Measurements from ENCODE around the gene CSH1.
"Not testable (repeated sequence)": the region's sequence is repeated elsewhere in the genome, so short reads cannot be mapped to it uniquely, and the experiment has no call there.

CSH1 gene

DNA sequence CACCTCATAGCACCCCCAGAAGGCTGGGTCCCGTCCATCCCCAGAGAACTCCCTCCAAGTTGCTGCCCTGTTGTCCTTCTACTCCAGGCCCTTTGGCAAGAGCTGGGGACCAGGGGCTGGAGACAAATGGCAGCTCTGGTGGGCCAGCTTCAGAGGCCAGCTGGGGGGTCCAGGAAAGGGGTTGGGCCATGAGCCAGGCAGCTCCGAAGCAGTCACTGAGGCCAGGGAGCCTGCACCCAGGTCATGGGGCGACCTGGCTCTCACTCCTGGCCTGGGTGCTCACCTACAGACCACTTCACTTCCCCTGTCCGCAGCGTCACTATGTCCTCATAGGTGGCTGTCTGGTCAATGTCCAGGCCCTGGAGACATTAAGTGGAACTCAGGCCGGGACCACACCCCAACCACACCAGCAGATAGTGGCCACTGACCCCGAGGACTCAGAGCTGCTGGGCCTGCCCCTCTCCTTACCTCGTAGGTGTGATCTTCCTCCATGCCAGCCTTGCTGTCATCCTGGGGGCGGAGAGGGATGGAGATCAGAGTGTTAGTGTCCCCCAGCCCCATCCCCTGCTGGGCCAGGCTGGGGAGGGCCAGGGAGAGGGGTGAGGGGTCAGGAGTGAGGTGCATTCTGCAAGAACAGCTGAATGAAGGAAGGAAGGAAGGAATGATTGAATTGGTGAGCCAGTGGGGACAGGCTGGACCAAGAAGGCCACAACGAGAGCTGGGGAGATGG lies 32.8 kb upstream of the CSH1 start:
- DNase-seq (ENCODE audit: low read depth): no peak

DNA sequence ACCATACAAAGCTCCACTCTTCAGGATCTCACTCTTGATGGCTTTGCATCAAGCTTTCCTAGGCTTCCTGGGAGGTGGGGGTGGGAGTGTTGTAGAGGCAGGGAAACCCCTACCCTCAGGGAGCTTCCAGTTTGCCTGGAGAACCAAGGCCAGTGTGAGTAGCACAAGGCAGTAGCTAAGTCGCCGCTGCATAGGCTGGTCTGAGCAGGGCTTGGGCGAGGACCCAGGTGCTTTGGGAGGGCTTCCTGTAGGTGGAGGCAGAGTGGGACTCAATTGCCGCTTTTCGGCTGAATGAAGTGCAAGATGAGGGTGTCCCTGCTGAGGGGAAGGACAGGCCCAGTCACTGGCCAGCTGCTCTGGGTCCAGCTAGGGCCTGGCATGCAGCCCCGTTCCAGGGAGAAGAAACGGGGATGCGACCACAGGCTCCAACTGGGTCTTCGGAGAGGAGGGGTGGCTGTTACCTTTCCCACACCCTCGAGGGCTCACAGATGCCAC lies 31.8 kb upstream of the CSH1 start:
- no peak for DNase-seq (ENCODE audit: low read depth)

DNA sequence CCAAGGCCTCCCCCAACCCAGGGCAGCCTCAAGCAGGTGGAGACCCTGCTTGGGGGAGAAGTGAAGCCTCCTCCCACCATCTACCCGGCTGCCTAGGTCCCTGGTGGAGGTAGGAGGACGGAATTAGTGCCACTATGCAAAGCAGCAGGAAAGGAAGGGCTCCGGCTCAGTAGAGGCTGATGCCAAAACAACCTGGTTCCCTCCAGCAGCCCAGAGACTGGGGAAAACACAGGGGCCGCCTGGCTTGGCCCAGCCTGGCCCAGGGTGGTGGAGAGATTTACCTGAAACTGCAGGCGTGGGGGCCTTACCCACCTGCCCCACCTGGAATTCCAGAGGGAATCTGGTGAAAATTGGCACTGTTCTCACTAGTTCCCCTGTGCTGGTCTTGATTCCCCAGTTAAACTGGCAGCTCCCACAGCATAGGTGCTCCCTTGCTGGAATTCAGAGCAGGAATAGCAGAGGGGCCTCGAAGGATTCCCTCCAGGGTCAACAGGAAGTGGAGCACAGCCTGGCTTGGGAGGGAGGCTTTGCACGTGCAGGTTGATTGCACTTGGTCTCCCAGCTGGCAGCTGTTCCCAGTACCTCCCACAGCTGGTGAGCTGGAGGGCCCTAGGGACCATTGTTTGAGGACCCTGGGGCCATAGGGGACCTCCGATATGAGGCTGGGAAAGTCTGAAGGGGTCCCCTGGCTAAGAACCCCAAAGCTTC lies 31.2 kb upstream of the CSH1 start:
- DNase-seq (ENCODE audit: low read depth): no peak

DNA sequence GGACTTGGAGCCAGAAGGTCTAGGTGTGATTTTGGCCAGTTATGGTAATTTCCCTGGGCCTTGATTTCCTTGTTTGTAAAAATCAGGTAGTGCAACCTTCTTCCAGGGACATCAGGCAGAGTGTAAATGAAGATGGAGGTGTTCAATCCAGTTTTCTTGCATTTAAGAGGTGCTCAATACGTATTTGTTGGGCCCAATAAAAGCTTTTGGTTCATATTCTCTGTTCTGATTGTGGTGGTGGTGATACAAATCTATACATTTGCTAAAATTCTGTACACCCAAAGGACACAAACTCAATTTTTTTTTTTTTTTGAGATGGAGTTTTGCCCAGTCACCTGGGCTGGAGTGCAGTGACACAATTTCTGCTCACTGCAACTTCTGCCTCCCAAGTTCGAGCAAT lies 29.8 kb upstream of the CSH1 start:
- DNase-seq (ENCODE audit: low read depth): no peak

DNA sequence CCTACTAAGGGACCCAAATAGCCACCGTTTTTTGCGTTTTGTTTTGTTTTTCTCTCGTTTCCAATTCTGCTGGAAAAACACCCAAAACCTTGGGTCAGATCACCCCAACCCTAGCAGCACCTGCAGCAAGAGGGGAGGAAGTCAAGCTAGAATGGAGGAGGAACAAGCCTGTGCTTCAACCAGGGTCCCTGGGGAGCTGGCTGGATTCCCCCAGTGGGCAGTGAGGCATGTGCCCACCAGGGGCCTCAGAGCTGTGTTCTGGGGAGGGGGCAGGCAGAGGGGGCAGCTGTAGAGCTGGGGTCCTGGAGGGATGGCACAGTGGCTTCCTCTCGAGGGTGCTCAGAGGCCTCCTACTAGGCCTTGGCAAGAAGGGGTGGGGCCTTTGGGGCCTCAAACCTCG lies 29.2 kb upstream of the CSH1 start:
- no peak for DNase-seq (ENCODE audit: low read depth)

DNA sequence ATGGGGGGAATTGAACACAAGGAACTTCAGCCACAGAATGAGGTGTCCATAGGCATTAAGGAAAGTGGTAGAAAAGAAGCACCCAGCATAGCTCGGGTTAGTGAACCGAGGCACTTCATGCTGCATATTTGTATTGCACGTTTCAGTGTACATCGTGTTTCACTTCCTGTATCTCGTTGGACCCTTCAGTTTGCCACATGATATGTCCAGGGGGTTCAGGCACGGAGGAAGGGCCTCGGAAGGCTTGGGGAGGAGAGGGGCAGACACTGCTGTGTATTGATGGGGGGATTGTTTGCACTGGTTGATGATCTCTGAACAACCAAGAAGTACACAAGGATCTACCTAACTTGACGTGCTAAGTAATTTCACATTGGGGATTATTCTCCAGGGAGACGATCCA lies 26.0 kb upstream of the CSH1 start:
- DNase-seq (ENCODE audit: low read depth): not testable (repeated sequence)

DNA sequence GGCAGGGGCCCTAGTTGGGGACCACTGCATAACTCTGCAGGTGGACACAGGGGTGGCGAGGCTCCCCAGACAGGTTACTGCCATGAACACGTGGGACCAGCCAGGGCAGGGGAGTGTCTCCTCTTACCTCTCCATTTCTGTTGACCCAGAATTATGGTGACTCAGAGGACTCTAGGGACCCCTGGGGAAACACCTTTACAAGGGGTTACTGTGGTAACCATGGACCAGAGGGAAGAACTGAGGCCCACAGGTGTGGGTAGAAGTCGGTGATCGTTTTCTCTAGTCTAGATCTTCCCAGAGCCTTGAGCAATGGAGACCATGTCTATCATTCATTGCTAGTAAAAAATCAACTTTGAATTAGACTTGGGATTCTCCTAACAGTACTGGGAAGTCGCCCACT lies 24.4 kb upstream of the CSH1 start:
- DNase-seq (ENCODE audit: low read depth): not testable (repeated sequence)

DNA sequence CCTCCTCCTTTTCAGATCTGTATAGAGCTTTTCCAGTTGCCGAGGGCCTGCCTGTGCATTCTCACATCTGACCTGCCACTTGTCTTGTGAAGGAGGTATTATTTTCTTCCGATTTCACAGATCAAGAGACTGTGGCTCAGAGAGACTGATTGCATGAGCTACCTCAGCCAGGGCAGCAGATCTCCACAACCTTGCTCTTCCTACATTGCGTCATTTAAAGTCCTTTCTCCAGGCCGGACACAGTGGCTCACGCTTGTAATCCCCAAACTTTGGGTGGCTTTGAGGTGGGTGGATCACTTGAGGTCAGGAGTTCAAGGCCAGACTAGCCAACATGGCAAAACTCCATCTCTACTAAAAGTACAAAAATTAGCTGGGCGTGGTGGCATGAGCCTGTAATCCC lies 23.7 kb upstream of the CSH1 start:
- DNase-seq (ENCODE audit: low read depth): not testable (repeated sequence)

DNA sequence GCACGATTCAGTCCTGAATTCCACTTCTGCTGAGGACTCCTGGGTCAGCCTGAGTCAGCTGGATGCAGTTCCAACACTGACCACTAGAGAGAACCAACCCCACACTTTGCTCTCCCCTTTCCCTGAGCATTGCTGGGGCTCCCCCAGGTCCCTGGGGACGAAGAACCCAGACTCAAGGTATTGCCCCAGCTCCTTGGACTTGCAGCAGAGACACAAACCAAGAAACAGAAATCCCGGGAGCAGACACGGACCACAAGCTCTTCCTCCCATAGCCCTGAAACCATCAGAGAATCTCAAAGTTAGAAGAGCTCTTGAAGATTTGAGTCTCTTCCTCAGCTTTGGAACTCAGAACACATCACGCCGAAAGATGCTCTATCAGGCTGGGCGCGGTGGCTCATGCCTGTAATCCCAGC lies 22.9 kb upstream of the CSH1 start:
- peak; percentile 72 for DNase-seq (ENCODE audit: low read depth)

DNA sequence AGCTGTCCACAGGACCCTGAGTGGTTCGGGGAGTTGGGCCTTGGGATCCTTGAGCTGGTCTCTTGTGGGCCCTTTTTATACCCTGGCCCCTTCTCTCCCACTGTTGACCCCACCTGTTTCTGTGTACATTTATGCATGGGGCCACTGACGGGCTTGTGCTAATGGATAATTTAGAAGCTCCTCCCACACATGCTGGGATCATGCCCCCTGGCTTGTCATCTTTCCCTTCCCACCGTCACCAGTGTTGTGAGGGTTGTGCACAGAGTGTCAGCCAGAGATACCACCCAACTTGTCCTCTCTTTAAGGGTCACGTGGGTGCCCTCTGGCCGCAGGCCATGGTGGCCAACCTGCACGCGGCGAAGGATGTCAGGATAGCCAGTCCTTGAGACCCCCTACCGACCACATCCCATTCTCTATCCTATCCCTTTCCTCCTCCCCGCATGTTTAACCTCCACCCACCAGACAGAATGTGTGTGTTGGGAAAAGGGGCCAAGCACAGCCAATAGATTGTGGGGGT lies 22.5 kb upstream of the CSH1 start, which contains the start of gene GH1:
TSS of gene GH1 (minus strand) at position 51 of the 517 bp plus-strand sequence. CDS start 63 bp downstream, outside the sequence.
- DNase-seq (ENCODE audit: low read depth): not testable (repeated sequence)

DNA sequence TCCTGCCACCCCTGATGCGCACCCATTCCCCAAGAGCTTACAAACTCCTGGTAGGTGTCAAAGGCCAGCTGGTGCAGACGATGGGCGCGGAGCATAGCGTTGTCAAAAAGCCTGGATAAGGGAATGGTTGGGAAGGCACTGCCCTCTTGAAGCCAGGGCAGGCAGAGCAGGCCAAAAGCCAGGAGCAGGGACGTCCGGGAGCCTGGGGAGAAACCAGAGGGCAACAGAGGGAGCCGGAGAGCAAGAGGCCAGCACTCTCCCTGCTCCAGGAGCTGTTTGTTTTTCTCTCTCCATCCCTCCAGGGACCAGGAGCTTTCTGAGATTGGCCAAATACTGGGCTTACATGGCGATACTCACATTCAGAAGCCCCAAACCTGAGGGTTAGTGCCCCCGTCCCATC lies 21.9 kb upstream of the CSH1 start:
- DNase-seq (ENCODE audit: low read depth): no peak

DNA sequence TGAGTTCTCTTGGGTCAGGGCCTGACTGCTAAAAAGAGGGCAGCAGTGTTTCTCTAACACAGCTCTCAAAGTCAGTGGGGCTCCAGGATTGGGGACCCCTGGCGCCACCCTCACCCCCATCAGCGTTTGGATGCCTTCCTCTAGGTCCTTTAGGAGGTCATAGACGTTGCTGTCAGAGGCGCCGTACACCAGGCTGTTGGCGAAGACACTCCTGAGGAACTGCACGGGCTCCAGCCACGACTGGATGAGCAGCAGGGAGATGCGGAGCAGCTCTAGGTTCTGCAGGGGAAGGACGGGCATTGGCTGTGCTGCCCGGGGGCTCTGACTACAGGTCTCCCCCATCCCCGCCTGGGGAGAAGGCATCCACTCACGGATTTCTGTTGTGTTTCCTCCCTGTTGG lies 21.3 kb upstream of the CSH1 start:
- no peak for DNase-seq (ENCODE audit: low read depth)

DNA sequence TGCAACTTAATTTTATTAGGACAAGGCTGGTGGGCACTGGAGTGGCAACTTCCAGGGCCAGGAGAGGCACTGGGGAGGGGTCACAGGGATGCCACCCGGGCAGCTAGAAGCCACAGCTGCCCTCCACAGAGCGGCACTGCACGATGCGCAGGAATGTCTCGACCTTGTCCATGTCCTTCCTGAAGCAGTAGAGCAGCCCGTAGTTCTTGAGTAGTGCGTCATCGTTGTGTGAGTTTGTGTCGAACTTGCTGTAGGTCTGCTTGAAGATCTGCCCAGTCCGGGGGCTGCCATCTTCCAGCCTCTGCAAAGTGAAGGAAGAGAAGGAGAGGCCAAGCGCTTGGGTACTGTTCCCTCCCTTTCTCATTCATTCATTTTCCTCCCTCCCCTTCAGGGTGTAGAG lies 20.8 kb upstream of the CSH1 start:
- not testable (repeated sequence) for DNase-seq (ENCODE audit: low read depth)

DNA sequence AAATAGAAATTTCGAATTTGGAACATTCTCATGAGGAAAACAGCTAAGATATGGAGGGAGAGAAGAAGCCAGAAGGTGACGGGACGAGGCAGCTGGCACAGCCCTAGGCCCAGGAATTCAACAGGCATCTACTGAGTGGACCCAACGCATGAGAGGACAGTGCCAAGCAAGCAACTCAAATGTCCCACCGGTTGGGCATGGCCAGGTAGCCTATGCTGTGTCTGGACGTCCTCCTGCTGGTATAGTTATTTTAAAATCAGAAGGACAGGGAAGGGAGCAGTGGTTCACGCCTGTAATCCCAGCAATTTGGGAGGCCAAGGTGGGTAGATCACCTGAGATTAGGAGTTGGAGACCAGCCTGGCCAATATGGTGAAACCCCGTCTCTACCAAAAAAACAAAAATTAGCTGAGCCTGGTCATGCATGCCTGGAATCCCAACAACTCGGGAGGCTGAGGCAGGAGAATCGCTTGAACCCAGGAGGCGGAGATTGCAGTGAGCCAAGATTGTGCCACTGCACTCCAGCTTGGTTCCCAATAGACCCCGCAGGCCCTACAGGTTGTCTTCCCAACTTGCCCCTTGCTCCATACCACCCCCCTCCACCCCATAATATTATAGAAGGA lies 20.3 kb upstream of the CSH1 start:
- no peak for DNase-seq (ENCODE audit: low read depth)

DNA sequence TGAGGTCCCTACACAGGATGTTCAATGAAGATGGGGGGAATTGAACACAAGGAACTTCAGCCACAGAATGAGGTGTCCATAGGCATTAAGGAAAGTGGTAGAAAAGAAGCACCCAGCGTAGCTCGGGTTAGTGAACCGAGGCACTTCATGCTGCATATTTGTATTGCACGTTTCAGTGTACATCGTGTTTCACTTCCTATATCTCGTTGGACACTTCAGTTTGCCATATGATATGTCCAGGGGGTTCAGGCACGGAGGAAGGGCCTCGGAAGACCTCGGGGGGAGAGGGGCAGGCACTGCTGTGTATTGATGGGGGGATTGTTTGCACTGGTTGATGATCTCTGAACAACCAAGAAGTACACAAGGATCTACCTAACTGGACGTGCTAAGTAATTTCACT lies 19.4 kb upstream of the CSH1 start:
- DNase-seq (ENCODE audit: low read depth): not testable (repeated sequence)

DNA sequence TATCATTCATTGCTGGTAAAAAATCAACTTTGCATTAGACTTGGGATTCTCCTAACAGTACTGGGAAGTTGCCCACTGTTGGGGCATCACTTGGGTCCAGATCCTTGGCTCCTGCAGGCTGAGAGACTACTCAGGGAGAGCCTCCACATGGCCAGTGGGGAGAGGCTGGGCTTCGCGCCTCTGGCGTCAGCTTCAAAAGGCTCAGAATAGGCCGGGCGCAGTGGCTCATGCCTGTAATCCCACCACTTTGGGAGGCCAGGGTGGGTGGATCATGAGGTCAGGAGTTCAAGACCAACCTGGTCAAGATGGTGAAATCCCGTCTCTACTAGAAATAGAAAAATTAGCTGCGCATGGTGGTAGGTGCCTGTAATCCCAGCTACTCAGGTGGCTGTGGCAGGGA lies 18.1 kb upstream of the CSH1 start:
- no peak for DNase-seq (ENCODE audit: low read depth)

DNA sequence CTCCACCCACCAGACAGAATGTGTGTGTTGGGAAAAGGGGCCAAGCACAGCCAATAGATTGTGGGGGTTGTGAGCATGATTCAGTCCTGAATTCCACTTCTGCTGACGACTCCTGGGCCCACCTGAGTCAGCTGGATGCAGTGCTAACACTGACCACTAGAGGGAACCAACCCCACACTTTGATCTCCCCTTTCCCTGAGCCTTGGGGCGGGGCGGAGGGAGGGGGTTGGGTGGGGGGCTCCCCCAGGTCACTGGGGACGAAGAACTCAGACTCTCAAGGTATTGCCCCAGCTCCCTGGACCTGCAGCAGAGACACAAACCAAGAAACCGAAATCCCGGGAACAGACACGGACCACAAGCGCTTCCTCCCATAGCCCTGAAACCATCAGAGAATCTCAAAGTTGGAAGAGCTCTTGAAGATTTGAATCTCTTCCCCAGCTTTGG lies 15.3 kb upstream of the CSH1 start:
- DNase-seq (ENCODE audit: low read depth): peak; percentile 54

DNA sequence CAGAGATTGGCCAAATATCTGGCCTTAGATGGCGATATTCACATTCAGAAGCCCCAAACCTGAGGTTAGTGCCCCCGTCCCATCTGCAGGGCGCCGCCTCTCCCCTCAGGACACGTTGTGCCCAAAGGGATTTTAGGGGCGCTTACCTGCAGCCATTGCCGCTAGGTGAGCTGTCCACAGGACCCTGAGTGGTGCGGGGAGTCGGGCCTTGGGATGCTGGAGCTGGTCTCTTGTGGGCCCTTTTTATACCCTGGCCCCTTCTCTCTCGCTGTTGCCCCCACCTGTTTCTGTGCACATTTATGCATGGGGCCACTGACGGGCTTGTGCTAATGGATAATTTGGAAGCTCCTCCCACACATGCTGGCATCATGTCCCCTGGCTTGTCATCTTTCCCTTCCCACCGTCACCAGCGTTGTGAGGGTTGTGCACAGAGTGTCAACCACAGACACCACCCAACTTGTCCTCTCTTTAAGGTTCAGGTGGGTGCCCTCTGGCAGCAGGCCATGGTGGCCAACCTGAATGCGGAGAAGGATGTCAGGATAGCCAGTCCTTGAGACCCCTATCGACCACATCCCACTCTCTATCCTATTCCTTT lies 14.8 kb upstream of the CSH1 start, which contains the start of gene CSHL1:
TSS of gene CSHL1 (minus strand) at position 218 of the 595 bp plus-strand sequence. CDS start at position 156, 62 bp downstream.
- no peak for DNase-seq (ENCODE audit: low read depth)

DNA sequence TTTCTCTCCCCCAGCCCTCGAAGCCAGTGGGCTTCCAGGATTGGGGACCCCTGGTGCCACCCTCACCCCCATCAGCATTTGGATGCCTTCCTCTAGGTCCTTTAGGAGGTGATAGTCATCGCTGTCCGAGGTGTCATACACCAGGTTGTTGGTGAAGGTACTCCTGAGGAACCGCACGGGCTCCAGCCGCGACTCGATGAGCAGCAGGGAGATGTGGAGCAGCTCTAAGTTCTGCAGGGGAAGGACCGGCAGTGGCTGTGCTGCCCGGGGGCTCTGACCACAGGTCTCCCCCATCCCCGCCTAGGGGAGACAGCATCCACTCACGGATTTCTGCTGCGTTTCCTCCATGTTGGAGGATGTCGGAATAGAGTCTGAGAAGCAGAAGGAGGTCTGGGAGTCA lies 13.7 kb upstream of the CSH1 start:
- DNase-seq (ENCODE audit: low read depth): no peak

DNA sequence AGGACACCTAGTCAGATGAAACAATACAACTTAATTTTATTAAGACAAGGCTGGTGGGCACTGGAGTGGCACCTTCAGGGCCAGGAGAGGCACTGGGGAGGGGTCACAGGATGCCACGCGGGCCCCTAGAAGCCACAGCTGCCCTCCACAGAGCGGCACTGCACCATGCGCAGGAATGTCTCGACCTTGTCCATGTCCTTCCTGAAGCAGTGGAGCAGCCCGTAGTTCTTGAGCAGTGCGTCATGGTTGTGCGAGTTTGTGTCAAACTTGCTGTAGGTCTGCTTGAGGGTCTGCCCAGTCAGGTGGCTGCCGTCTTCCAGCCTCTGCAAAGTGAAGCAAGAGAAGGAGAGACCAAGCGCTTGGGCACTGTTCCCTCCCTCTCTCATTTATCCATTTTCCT lies 13.2 kb upstream of the CSH1 start:
- DNase-seq (ENCODE audit: low read depth): not testable (repeated sequence)

DNA sequence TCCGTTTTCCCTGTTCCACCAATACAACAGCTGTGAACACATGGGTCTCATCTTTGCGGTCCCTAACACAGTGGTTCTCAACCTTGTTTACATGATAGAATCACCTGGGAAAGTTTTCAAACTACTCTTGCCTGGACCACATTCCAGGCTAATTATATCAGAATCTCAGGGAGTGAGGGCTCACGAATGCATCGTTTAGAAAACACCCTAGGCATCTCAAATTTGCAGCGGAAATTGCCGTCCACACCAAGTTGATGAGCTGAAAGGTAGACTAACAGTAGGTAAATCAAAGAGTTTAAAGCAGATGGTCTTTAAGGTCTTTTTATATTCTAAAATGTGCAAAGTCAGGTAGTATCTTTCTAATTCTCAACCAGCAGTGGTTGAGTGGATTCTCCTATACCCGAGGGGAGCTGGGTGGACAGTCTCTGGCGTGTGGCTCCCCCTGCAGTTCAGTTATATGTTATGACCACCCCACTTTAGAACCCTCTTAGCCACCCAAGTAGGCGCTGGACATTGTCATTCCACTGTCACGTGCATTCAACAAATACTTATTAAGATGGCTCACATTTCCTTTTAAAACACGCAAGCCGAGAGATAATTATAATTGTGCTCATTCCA lies 10.9 kb upstream of the CSH1 start:
- DNase-seq (ENCODE audit: low read depth): not testable (repeated sequence)

DNA sequence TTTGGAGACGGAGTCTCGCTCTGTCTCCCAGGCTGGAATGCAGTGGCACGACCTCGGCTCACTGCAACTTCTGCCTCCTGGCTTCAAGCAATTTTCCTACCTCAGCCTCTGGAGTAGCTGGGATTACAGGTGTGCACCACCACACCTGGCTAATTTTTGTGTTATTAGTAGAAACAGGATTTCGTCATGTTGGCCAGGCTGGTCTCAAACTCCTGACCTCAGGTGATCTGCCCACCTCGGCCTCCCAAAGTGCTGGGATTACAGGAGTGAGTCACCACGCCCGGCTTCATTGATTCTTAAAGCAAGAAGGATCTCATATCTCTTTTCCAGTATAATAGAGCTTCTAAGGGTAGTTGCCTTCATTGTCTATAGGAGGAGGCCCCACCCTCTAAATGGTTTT lies 8.4 kb upstream of the CSH1 start:
- not testable (repeated sequence) for DNase-seq (ENCODE audit: low read depth)
